OCI-LY1 (cell line): ENCODE results near the gene UPK1B.

Experiments used
- EZH2 ChIP-seq: fragments of 200-600 bp; sonication (generic), shearing (Covaris generic); IDR thresholded peaks from 2 replicates; pipeline ENCODE4 v1.8.0; 2017; ENCODE audit warnings: borderline replicate concordance, mixed run types, mild to moderate bottlenecking, antibody characterized with exemption, low read length, moderate library complexity, mixed read lengths
- TF ChIP-seq, protein P1 (sequence below): fragments of 200-600 bp; sonication (generic), shearing (Covaris generic); IDR thresholded peaks from 2 replicates; pipeline ENCODE4 v1.5.1; 2017; ENCODE audit warnings: mild to moderate bottlenecking, antibody characterized with exemption, low read length, moderate library complexity, mixed read lengths

DNA sequence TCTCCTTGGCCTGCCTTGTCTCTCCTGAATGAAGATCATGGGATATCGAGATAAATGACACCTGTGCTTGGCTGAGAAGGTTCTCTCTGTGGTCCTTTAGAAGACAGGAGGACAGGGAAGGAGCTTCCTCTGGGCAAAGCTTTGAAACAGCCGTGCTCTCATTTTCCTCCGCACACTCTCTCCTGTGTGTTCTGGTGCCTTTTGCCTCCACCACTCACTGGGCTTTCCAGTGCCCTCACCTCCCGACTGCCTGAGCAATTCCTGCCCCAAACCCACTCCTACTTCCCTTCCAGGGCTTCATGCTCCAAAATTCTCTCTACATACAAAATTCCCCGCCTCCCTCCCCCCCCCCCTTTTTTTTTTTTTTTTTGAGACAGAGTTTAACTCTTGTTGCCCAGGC, 32.3 kb downstream of the UPK1B start:
- TF ChIP-seq, protein P1, sequence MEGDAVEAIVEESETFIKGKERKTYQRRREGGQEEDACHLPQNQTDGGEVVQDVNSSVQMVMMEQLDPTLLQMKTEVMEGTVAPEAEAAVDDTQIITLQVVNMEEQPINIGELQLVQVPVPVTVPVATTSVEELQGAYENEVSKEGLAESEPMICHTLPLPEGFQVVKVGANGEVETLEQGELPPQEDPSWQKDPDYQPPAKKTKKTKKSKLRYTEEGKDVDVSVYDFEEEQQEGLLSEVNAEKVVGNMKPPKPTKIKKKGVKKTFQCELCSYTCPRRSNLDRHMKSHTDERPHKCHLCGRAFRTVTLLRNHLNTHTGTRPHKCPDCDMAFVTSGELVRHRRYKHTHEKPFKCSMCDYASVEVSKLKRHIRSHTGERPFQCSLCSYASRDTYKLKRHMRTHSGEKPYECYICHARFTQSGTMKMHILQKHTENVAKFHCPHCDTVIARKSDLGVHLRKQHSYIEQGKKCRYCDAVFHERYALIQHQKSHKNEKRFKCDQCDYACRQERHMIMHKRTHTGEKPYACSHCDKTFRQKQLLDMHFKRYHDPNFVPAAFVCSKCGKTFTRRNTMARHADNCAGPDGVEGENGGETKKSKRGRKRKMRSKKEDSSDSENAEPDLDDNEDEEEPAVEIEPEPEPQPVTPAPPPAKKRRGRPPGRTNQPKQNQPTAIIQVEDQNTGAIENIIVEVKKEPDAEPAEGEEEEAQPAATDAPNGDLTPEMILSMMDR: no peak
- no peak for TF ChIP-seq EZH2
